Neural crest cell (in vitro differentiated cells): Measurements from ENCODE around the gene TMEM269. TPM values are rescaled to one million over a fixed set of nuclear protein-coding genes. Genes with fewer than 3 reads are reported as not detected.

ENCODE experiments used
- DNase-seq: peaks from one replicate; pipeline ENCODE4 v3.0.0; 2021; ENCODE audit warnings: low read depth, mixed read lengths, low spot score
- H3K27ac Mint-ChIP-seq: one replicate; pipeline ENCODE4 v1.8.0; 2021; ENCODE audit warnings: mild to moderate bottlenecking, mixed read lengths; ENCODE audit not compliant: unreplicated experiment
- H3K27me3 Mint-ChIP-seq: 2 replicates; pipeline ENCODE4 v1.8.0; 2021; ENCODE audit warnings: low read depth, mild to moderate bottlenecking, mixed read lengths
- H3K36me3 Mint-ChIP-seq: 2 replicates; pipeline ENCODE4 v1.8.0; 2021; ENCODE audit warnings: low read depth, mild to moderate bottlenecking, mixed read lengths
- H3K4me1 Mint-ChIP-seq: 2 replicates; pipeline ENCODE4 v1.8.0; 2021; ENCODE audit warnings: mixed read lengths
- H3K4me3 Mint-ChIP-seq: one replicate; pipeline ENCODE4 v1.8.0; 2021; ENCODE audit warnings: mild to moderate bottlenecking, mixed read lengths
- H3K9me3 Mint-ChIP-seq: 2 replicates; pipeline ENCODE4 v1.8.0; 2021; ENCODE audit warnings: mixed read lengths
- CTCF ChIP-seq: fragments of 200-600 bp; sonication (generic); conservative IDR thresholded peaks from 2 replicates; pipeline ENCODE4 v1.5.0; 2021; ENCODE audit warnings: antibody characterized with exemption, mild to moderate bottlenecking
- total RNA-seq: library from RNA; stranded (reverse); gene quantifications from 2 replicates; pipeline ENCODE4 v1.2.1, GENCODE V29; 2021

The TMEM269 gene
- total RNA-seq, 1 donor from 2014 or later: 0.70 TPM

GRCh38 chr1:42773420-42773819 lies 11.4 kb upstream of the TMEM269 start:
- peaks cover 12% of the 10 kb centered on the region for H3K36me3 Mint-ChIP-seq
- TF ChIP-seq CTCF: no peak
- H3K4me1 Mint-ChIP-seq: peaks cover 17% of the 10 kb centered on the region
- no peak overlapping the region for H3K4me3 Mint-ChIP-seq
- H3K27ac Mint-ChIP-seq: no peak overlapping the region
- no peaks in the 10 kb centered on the region for H3K27me3 Mint-ChIP-seq
- DNase-seq: no peak
- H3K9me3 Mint-ChIP-seq: no peaks in the 10 kb centered on the region

GRCh38 chr1:42774928-42775526 lies 9.8 kb upstream of the TMEM269 start:
- Mint-ChIP-seq H3K36me3 (peaks cover 12% of the 10 kb centered on the region), H3K27ac (no peak overlapping the region), H3K4me3 (no peak overlapping the region), H3K27me3 (no peaks in the 10 kb centered on the region), H3K4me1 (peaks cover 10% of the 10 kb centered on the region), H3K9me3 (no peaks in the 10 kb centered on the region)
- TF ChIP-seq CTCF: no peak
- no peak for DNase-seq

GRCh38 chr1:42776502-42776901 lies 8.3 kb upstream of the TMEM269 start:
- peaks cover 15% of the 10 kb centered on the region for H3K36me3 Mint-ChIP-seq
- DNase-seq: no peak
- H3K4me1 Mint-ChIP-seq: peaks cover 3% of the 10 kb centered on the region
- TF ChIP-seq CTCF: no peak
- no peak overlapping the region for H3K27ac Mint-ChIP-seq
- H3K9me3 Mint-ChIP-seq: no peaks in the 10 kb centered on the region
- no peak overlapping the region for H3K4me3 Mint-ChIP-seq
- H3K27me3 Mint-ChIP-seq: no peaks in the 10 kb centered on the region

GRCh38 chr1:42777852-42778251 lies 6.9 kb upstream of the TMEM269 start:
- no peaks in the 10 kb centered on the region for H3K27me3 Mint-ChIP-seq
- peaks cover 18% of the 10 kb centered on the region for H3K36me3 Mint-ChIP-seq
- no peaks in the 10 kb centered on the region for H3K4me1 Mint-ChIP-seq
- no peaks in the 10 kb centered on the region for H3K9me3 Mint-ChIP-seq
- peak; percentile 71 for TF ChIP-seq CTCF
- no peak overlapping the region for H3K27ac Mint-ChIP-seq
- peak; percentile 46 for DNase-seq
- H3K4me3 Mint-ChIP-seq: no peak overlapping the region

GRCh38 chr1:42779725-42780124 lies 5.1 kb upstream of the TMEM269 start:
- Mint-ChIP-seq H3K36me3 (peaks cover 17% of the 10 kb centered on the region), H3K27me3 (no peaks in the 10 kb centered on the region)

More at GRCh38 chr1:42779725-42780124, 5.1 kb upstream of the TMEM269 start:
- no peak for DNase-seq
- H3K27ac Mint-ChIP-seq: no peak overlapping the region
- no peak for TF ChIP-seq CTCF
- H3K4me3 Mint-ChIP-seq: no peak overlapping the region
- no peaks in the 10 kb centered on the region for H3K4me1 Mint-ChIP-seq
- no peaks in the 10 kb centered on the region for H3K9me3 Mint-ChIP-seq
